HK-2 (cell line): ENCODE data around the gene ABI2.

ENCODE experiments used
- DNase-seq: peaks from one replicate; pipeline ENCODE4 v3.0.0-alpha.2; 2018; ENCODE audit not compliant: unreplicated experiment

Gene ABI2

DNA sequence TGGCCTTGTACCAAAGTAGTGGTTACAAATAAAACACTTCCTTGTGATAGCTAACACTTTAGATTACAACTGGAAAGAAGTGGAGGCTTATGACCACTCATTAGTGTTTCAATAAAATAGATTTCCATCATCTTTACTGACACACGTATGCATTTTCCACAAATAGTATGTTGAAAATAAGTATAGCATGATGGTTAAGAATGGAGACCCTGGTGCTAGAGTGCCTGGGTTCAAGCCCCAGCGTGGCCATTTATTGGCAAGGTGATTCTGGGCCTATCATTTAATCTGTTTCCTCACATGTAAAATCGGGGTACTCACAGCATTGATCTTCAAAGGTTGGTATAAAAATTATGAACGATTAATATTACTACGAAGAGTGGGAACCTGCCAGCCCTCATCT is 152.4 kb downstream of the ABI2 start:
- no peak for DNase-seq

DNA sequence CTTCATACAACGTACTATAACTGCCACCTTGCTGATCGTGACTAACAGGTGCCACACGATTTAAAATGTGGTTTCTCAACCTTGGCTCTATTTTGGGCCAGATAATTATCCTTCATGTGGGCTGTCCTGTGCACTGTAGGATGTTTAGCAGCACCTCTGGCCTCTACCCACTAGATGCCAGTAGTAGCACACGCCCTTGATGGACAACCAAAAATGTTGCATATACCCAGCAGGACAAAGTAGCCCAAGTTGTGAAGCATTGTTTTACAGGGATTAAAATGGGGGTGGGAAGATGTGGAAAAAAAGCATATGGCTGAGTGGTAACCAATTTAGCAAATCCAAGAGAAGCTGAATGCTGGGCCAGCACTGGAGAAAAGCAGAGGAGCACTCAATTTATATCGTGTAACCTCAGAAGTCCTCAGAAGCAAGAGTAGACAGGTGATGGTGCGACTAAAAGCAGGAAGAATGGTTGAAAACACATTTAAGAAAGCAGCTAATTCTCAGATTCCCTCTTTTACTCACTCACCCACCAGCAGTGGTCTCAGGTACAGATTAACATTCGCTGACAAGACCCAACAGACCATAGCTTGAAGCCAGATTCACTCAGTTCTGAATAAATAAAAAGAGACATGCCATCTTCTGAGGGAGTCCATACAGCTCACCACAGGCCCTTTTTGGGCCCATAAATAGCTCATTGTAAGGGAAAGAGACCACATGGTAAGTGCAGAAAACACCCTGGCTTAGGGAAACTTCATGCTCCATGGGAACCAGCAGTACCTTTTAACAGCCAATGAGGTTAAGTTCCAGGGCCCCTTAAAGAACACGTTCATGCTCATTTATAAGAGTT is 156.3 kb downstream of the ABI2 start:
- DNase-seq = no peak

DNA sequence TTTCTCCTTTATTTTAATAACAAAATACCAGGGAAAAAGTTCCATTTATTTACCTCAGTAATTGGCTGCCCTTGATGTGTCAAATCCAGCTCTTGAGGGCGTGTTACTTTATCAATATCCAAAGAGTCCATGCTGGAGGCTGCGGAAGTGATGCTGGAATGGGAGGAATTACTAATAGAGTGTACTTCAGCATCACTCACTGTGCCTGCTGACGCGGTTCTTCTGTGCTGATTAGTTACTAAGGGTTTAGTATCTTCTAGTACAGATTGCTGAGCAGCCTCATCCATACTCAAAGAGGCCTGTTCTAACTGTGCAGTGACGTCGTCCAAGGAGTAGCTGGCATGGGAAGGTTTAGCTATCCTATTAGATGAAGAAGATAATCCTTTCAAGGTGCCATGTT is 161.3 kb downstream of the ABI2 start:
- DNase-seq = no peak

DNA sequence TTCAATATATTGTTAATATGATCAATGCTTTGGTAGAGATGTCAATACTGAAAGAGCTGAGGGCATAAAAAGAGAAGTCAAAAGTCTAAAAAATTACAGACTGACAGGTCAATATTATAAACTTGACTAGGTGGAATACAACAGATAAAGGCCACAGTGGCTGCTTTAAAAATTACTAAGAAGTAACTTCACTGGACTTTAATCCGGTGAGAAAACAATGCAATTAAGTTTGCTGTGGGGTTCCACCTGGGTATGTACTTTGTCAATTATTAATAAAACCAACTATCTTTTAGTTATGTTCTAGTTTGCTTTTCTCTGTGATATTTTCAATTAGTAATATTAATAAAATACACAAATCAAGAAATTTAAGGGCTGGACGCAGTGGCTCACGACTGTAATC is 162.2 kb downstream of the ABI2 start:
- DNase-seq = no peak

DNA sequence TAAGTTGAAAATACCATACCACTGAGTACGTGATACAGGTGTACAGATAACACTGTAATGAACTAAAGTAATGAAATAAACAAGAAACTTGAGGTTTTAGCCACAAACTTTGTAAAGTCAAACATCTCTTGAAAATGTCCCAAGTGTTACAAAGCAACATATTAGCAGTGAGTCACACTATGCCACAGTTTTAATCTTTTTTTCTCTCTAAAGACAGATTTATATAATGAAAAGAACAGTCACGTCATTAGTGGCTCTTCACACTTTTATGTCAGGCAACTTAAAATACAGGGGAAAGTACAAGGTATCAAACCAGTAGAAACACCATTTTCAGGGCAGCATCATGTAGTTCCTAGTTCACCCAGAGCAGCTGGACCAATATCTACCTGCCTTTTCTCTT is 164.8 kb downstream of the ABI2 start:
- no peak for DNase-seq
